ENCODE data around the gene TMEM245. TPM values are rescaled to one million over a fixed set of nuclear protein-coding genes. Genes with fewer than 3 reads are reported as not detected.

Gene TMEM245
- 47.6 and 52.8 TPM in 2 replicates for total RNA-seq

DNA sequence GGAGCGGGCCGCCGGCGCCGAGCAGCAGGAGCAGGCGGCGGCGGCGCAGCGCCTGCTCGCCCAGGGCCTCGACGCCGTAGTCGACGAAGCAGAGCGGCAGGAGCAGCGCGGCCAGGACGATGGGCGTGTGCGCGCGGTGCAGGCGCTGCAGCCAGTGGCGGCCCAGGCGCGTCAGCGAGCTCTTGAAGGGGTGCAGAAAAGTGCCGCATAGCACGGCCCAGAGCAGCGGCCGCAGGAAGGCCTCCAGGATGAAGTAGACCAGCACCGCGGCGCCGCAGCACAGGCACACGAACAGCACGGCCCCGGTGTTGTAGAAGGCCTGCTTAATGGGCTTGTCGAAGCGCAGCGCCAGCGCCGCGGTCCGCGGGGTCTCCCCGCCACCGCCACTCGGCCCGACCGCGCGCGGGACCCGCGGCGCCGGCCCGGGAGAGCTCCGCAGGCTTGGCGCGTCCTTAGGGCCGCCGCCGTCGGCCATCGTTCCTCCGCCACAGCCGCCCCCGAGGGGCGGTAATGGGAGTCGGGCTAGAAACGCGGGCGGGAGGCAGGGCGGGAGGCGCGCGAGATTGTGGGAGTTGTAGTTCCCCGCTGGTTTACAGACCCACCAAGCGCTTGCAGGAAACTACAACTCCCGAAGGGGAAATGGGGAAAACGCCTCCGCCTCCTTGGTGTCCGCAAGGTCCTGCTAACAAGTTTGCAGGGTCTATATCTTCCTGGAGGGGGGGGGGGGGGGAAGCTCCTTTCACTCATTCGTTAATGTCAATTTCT, at the start of gene TMEM245:
TSS of gene TMEM245 (minus strand) at position 509 of the 765 bp plus-strand sequence. CDS start at position 475, 34 bp downstream.

DNA sequence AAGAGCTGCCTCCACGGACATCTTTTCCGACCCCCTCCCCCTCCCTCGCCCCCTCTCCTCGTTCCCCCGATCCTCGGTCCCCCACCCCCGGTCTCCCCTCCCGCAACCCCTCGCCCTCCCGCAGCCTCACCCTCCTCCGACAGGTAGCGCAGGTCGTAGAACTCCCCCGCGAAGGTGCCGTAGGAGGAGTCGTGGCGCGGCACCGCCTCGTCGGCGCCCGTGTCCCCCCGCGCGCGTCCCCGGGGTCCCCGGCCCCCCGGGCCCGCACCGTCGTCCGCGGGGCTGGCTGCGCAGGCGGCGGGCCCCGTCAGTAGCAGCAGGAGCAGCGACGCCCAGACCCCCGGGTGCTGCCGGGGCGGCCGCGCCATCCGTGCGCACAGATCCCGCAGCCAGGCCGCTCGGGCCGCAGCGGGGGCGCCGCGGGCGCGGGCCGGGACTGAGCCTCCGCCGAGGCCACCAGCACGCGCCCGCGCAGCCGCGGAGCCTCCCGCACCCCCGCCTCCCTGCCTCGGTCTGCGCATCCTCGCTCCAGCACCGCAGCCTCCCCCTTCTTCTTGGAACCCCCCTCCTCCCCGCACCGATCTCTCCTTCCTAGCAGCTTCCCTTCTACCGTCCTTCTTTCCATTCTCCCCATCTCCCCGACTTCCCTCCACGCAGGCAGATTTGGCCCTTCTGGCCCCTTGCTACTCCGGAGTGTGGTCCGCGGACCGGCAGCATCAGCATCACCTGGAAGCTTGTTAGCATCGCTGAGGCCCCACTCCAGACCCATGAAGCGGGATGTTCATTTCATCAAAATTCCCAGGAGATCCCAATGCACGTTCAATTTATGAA, 47.2 kb upstream of the TMEM245 start, which contains the start of gene FRRS1L:
TSS of gene FRRS1L (minus strand) at position 479 of the 831 bp plus-strand sequence. CDS start at position 368, 111 bp downstream.

DNA sequence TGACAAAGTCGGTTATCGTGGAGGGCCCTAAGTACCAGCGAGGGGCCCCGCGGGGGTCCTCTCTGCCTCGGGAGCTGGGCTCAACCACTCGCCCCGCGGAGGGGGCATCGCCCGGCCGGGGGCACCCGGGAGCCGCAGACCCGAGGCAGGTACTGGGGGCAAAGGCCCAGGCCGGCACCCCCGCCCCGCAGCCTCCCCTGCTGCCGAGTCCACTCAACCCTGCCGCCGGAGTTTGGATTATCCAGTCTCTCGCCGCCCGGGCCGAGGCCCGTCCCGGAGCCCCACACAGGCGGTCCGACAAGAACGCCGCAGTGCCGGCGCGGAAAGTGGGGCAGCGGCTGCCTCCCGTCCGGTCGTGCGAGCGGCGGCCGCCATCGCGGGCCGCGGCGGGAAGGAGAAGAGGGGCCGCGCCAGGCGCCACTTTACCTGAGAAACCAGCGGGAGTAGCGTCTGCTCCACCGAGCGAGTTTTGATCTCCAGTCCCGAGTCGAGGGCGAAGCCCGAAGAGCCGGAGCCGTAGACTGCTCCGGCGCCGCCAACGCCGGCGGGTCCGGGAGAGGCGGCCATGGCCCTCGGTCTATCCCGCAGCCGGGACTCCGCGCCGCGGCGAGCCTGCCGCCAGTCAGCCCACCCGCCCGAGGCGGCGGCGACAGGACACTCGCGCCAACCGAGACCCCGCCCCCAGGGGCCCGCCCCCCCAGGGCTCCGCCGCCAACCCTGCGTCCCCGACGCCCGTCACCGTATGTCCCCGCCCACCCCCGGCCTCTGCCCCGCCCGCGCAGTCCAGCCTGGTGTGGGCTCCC, 106.7 kb downstream of the TMEM245 start, which contains the start of gene CTNNAL1:
TSS of gene CTNNAL1 (minus strand) at position 624 of the 803 bp plus-strand sequence. CDS start at position 567, 57 bp downstream.

Other genes with a start within 250 kb of the TMEM245 start
- gene ELP1, start 185.8 kb downstream of the TMEM245 start, total RNA-seq = 37.7 and 41.6 TPM in 2 replicates
- gene ABITRAM, start 185.5 kb downstream of the TMEM245 start, total RNA-seq = 6.5 and 6.7 TPM in 2 replicates
- gene CTNNAL1, start 106.4 kb downstream of the TMEM245 start, total RNA-seq = 60.0 and 146 TPM in 2 replicates
- gene FRRS1L, start 47.3 kb upstream of the TMEM245 start, total RNA-seq = under 0.01 and 0.50 TPM in 2 replicates
- gene EPB41L4B, start 201.1 kb upstream of the TMEM245 start, total RNA-seq = 0.15 and 0.66 TPM in 2 replicates

All from smooth muscle cell of trachea (primary cell).